Cardiac fibroblast (primary cell): Measurements from ENCODE around the gene CD82.
"Not testable (repeated sequence)": the region's sequence is repeated elsewhere in the genome, so short reads cannot be mapped to it uniquely, and the experiment has no call there.

Experiments used
- DNase-seq, 2 donors: peaks; one replicate each; pipeline versions ENCODE4 v3.0.0 to v3.0.0-alpha.2; 2010; ENCODE audit warnings: low read depth in 2 of 2
- H3K4me3 ChIP-seq, 2 donors: replicated peaks in 1 of 2; 1 replicate in 1 of 2; 2 replicates in 1 of 2; pipeline ENCODE4 v1.5.1; 2011; ENCODE audit warnings: low read depth in 2 of 2, low read length in 2 of 2, mild to moderate bottlenecking in 2 of 2, moderate library complexity in 1 of 2
- CTCF ChIP-seq: IDR thresholded peaks from one replicate; pipeline ENCODE4 v1.5.1; 2011; ENCODE audit warnings: low read depth, mild to moderate bottlenecking, low read length, inconsistent platforms

Gene CD82

GRCh38 chr11:44540667-44541066 is 24.8 kb upstream of the CD82 start:
- no peak for TF ChIP-seq CTCF
- no peak overlapping the region for H3K4me3 ChIP-seq
- no peak for DNase-seq

GRCh38 chr11:44542372-44542771 is 23.1 kb upstream of the CD82 start:
- no peak for DNase-seq
- no peak for TF ChIP-seq CTCF
- no peak overlapping the region for H3K4me3 ChIP-seq

- DNase-seq, H3K4me3 ChIP-seq: not testable (repeated sequence)
Measured at GRCh38 chr11:44546984-44547383, 18.5 kb upstream of the CD82 start.

- DNase-seq, H3K4me3 ChIP-seq: not testable (repeated sequence)
Measured at GRCh38 chr11:44547534-44547933, 17.9 kb upstream of the CD82 start.

GRCh38 chr11:44548032-44548695 is 17.3 kb upstream of the CD82 start:
- no peak for DNase-seq
- no peak for TF ChIP-seq CTCF
- H3K4me3 ChIP-seq, result no peak overlapping the region

- not testable (repeated sequence) for DNase-seq, H3K4me3 ChIP-seq
Measured at GRCh38 chr11:44548961-44549749, 16.3 kb upstream of the CD82 start.

- no peak for DNase-seq
- no peak for TF ChIP-seq CTCF
- H3K4me3 ChIP-seq, result no peak overlapping the region
Measured at GRCh38 chr11:44550123-44550522, 15.3 kb upstream of the CD82 start.

GRCh38 chr11:44551456-44552139 is 13.9 kb upstream of the CD82 start:
- DNase-seq, result no peak
- H3K4me3 ChIP-seq, result no peak overlapping the region
- TF ChIP-seq CTCF, result no peak
